PC-9 (cell line): ENCODE measurements around the gene NUP43. TPM values are rescaled to one million over a fixed set of nuclear protein-coding genes. Genes with fewer than 3 reads are reported as not detected.

Source experiments
- BruUV-seq: library from RNA; stranded (reverse); fragments of 400-500 nt; replicated peaks from 2 replicates; lab custom pipeline; 2021; lab: Mats Ljungman, UMichigan
- CTCF ChIA-PET: fragments of 300-600 bp; sonication (Branson Sonifier 250); formaldehyde crosslinking; loops from one replicate; lab custom pipeline; 2022; ENCODE audit warnings: antibody characterized with exemption; lab: Charles Lee
- POLR2A ChIA-PET: fragments of 300-600 bp; sonication (Branson Sonifier 250); formaldehyde crosslinking; loops from one replicate; lab custom pipeline; 2022; ENCODE audit warnings: antibody characterized with exemption; ENCODE audit not compliant: unreplicated experiment; lab: Charles Lee
- DNase-seq, 2 experiments: peaks; one replicate each; pipeline versions ENCODE4 v3.0.0 to v3.0.0-alpha.2; 2015 to 2022; ENCODE audit warnings: mixed read lengths in 1 of 2
- H2AFZ ChIP-seq: fragments of 200-600 bp; sonication (generic); 2 replicates; pipeline ENCODE4 v1.8.1; 2017; ENCODE audit warnings: antibody characterized with exemption
- H3F3A ChIP-seq: fragments of 200-600 bp; sonication (generic); 2 replicates; pipeline ENCODE4 v1.8.1; 2017; ENCODE audit warnings: antibody characterized with exemption, mild to moderate bottlenecking, low read depth; ENCODE audit not compliant: insufficient read depth
- H3K27ac ChIP-seq: fragments of 200-600 bp; sonication (generic); 2 replicates; pipeline ENCODE4 v1.6.1; 2016; ENCODE audit warnings: mixed run types
- H3K27me3 ChIP-seq: fragments of 200-600 bp; sonication (generic); 2 replicates; pipeline ENCODE4 v1.6.1; 2016; ENCODE audit warnings: low read depth, mixed run types; ENCODE audit not compliant: insufficient read depth
- H3K36me3 ChIP-seq: fragments of 200-600 bp; sonication (generic); 2 replicates; pipeline ENCODE4 v1.6.1; 2016; ENCODE audit warnings: low read depth, mixed run types
- H3K4me1 ChIP-seq: fragments of 200-600 bp; sonication (generic); replicated peaks from 2 replicates; pipeline ENCODE4 v1.6.1; 2016; ENCODE audit warnings: mixed run types; ENCODE audit not compliant: insufficient read depth
- H3K4me2 ChIP-seq: fragments of 200-600 bp; sonication (generic); 2 replicates; pipeline ENCODE4 v1.6.1; 2017; ENCODE audit warnings: mixed run types
- H3K4me3 ChIP-seq: fragments of 200-600 bp; sonication (generic); 2 replicates; pipeline ENCODE4 v1.6.1; 2016; ENCODE audit warnings: mixed run types
- H3K79me2 ChIP-seq: fragments of 200-600 bp; sonication (generic); 2 replicates; pipeline ENCODE4 v1.6.1; 2017; ENCODE audit warnings: low read depth, mixed run types
- H3K9me2 ChIP-seq: fragments of 200-600 bp; sonication (generic); 2 replicates; pipeline ENCODE4 v1.8.1; 2017; ENCODE audit warnings: mild to moderate bottlenecking; ENCODE audit not compliant: insufficient read depth
- H3K9me3 ChIP-seq: fragments of 200-600 bp; sonication (generic); 2 replicates; pipeline ENCODE4 v1.8.1; 2016; ENCODE audit warnings: low read depth; ENCODE audit not compliant: insufficient read depth
- H4K20me1 ChIP-seq: fragments of 200-600 bp; sonication (generic); 2 replicates; pipeline ENCODE4 v1.8.1; 2017; ENCODE audit not compliant: insufficient read depth
- EZH2 ChIP-seq: fragments of 200-600 bp; sonication (generic); IDR thresholded peaks from 2 replicates; pipeline ENCODE4 v1.8.0; 2017; ENCODE audit warnings: antibody characterized with exemption, low read depth
- intact Hi-C: fragments of 100-400 bp; cut with micrococcal nuclease; formaldehyde crosslinking; loops from one replicate; pipeline ENCODE4 v1.10.0; 2022; ENCODE audit not compliant: unreplicated experiment
- total RNA-seq: library from RNA; stranded (reverse); gene quantifications from 2 replicates; pipeline ENCODE4 v1.2.3, GENCODE V29; 2021
- TF ChIP-seq, protein P1 (sequence below): fragments of 200-600 bp; sonication (generic); conservative IDR thresholded peaks from 2 replicates; pipeline ENCODE4 v1.6.1; 2017; ENCODE audit warnings: mixed run types, antibody characterized with exemption, mild to moderate bottlenecking, moderate library complexity

NUP43 gene
- total RNA-seq, 1 experiment from 2014 or later, result 36.2 TPM

DNA sequence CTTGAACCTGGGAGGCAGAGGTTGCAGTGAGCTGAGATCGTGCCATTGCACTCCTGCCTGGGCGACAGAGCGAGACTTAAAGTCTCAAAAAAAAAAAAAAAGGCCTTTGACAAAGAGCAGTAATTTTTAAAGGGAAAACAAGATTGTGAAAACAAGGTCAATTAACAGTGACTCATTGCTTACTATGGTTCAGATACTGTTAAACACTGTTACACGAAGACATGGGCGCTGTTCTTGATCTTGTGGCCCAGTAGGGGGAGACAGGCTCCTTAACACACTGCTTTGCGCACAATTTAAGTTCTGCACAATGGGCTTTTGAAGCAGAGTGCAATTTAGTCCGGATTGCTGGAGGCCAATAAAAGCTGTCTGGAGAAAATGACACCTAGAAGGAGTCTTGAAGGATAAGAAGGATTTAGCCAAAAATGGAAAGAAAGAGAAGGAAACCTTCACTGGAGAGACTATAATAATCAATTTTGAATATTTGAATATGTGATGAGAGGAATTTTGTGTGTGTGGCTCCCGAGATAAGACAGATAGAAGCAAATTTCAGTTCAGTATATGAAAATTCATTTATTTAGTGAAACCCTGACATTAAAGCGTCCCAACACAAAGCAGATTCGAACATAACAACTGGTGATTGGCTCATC is 22.4 kb downstream of the NUP43 start:
- Histone ChIP-seq H3K36me3 (peaks cover 4% of the 10 kb centered on the region; the same call in 1 of the 2 replicates), H4K20me1 (no peaks in the 10 kb centered on the region), H3K9me3 (no peaks in the 10 kb centered on the region), H2AFZ (no peak overlapping the region), H3K79me2 (no peaks in the 10 kb centered on the region), H3K4me3 (no peak overlapping the region), H3K27ac (no peak overlapping the region), H3K4me2 (no peak overlapping the region), H3K27me3 (no peaks in the 10 kb centered on the region), H3F3A (peaks cover 3% of the 10 kb centered on the region), H3K4me1 (0 out of 2 replicates have a peak, but pooled peaks cover 5% of the 10 kb centered on the region), H3K9me2 (no peaks in the 10 kb centered on the region)
- TF ChIP-seq EZH2, result no peak
- TF ChIP-seq, protein P1, sequence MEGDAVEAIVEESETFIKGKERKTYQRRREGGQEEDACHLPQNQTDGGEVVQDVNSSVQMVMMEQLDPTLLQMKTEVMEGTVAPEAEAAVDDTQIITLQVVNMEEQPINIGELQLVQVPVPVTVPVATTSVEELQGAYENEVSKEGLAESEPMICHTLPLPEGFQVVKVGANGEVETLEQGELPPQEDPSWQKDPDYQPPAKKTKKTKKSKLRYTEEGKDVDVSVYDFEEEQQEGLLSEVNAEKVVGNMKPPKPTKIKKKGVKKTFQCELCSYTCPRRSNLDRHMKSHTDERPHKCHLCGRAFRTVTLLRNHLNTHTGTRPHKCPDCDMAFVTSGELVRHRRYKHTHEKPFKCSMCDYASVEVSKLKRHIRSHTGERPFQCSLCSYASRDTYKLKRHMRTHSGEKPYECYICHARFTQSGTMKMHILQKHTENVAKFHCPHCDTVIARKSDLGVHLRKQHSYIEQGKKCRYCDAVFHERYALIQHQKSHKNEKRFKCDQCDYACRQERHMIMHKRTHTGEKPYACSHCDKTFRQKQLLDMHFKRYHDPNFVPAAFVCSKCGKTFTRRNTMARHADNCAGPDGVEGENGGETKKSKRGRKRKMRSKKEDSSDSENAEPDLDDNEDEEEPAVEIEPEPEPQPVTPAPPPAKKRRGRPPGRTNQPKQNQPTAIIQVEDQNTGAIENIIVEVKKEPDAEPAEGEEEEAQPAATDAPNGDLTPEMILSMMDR, result peak; percentile 66
- CTCF ChIA-PET, result interaction anchor here (0.7 kb wide), 1 partner anchor 198 kb away, joined by 4 read pairs; no protein-coding TSS in a partner anchor
- POLR2A ChIA-PET, result no interaction called here
- BruUV-seq, result no TSS peak
- intact Hi-C loops, result loop anchor here (5.0 kb wide), 1 partner anchor 203 kb away; no protein-coding TSS in a partner anchor
- DNase-seq, result peak; percentile 11 to 51

DNA sequence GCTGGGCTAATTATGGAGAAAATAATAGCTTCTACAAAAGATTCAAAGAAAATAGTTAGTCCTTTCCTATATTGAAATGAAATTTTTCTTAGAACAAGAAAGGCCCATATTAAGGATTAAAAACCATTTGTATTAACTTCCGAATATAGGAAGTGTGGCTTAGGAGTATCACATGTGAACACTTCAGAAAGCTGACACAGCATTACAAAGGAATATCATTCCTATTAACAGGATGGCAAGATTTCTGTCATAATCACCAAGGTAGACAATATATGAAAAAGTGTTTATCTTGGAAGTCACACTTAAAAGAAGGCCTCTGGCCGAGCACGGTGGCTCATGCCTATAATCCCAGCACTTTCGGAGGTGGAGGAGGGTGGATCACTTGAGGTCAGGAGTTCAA is 23.1 kb downstream of the NUP43 start:
- POLR2A ChIA-PET, result no interaction called here
- Histone ChIP-seq H3K4me2 (no peak overlapping the region), H3K4me3 (no peak overlapping the region), H2AFZ (no peak overlapping the region), H3F3A (peaks cover 6% of the 10 kb centered on the region), H3K27ac (no peak overlapping the region), H3K27me3 (no peaks in the 10 kb centered on the region), H4K20me1 (no peaks in the 10 kb centered on the region), H3K36me3 (peaks cover 4% of the 10 kb centered on the region; the same call in 1 of the 2 replicates), H3K9me3 (no peaks in the 10 kb centered on the region), H3K4me1 (0 out of 2 replicates have a peak, but pooled peaks cover 5% of the 10 kb centered on the region), H3K79me2 (peaks cover 6% of the 10 kb centered on the region), H3K9me2 (no peaks in the 10 kb centered on the region)
- no TSS peak for BruUV-seq
- intact Hi-C loops, result loop anchor here (5.0 kb wide), 1 partner anchor 204 kb away; no protein-coding TSS in a partner anchor
- CTCF ChIA-PET, result interaction anchor here (0.7 kb wide), 1 partner anchor 199 kb away, joined by 4 read pairs; no protein-coding TSS in a partner anchor
- DNase-seq, result no peak
- TF ChIP-seq, protein P1, result no peak
- TF ChIP-seq EZH2, result no peak

GRCh38 chr6:149719531-149719930 is 26.8 kb downstream of the NUP43 start:
- ChIA-PET CTCF (no interaction called here), POLR2A (no interaction called here)
- H3K27me3 ChIP-seq, result no peaks in the 10 kb centered on the region
- peak overlapping the region; percentile 84 for H3K4me2 ChIP-seq
- no peak for TF ChIP-seq EZH2
- TF ChIP-seq, protein P1, result no peak
- H3K79me2 ChIP-seq, result peaks cover 38% of the 10 kb centered on the region
- no peaks in the 10 kb centered on the region for H3K36me3 ChIP-seq
- H3K4me1 ChIP-seq, result peaks cover 21% of the 10 kb centered on the region; the same call in 1 of the 2 replicates
- no peak overlapping the region for H2AFZ ChIP-seq
- intact Hi-C loops, result no loop called here
- no peaks in the 10 kb centered on the region; the same call in 1 of the 2 replicates for H4K20me1 ChIP-seq
- H3F3A ChIP-seq, result peaks cover 9% of the 10 kb centered on the region
- H3K4me3 ChIP-seq, result peak overlapping the region; percentile 79; the same call in 1 of the 2 replicates
- no peaks in the 10 kb centered on the region for H3K9me2 ChIP-seq
- H3K27ac ChIP-seq, result no peak overlapping the region
- no peak for DNase-seq
- no TSS peak for BruUV-seq
- H3K9me3 ChIP-seq, result no peaks in the 10 kb centered on the region
